Islet of Langerhans (tissue), 1 donor: Measurements from ENCODE around the gene CILP.

ENCODE experiments used
- FAIRE-seq: peaks from one replicate; lab custom pipeline; 2011; peaks lifted over from hg19 to GRCh38; lab: Jason Lieb, UNC

Gene CILP

GRCh38 chr15:65221697-65222096, 10.4 kb upstream of the CILP start:
- FAIRE-seq = no peak

- no peak for FAIRE-seq
These were observed 7.9 kb upstream of the CILP start for GRCh38 chr15:65219137-65219536.

- FAIRE-seq = no peak
These were observed 6.5 kb upstream of the CILP start for GRCh38 chr15:65217526-65218482.

- no peak for FAIRE-seq
These were observed 4.2 kb upstream of the CILP start for GRCh38 chr15:65215496-65215895.

GRCh38 chr15:65214010-65214409, 2.7 kb upstream of the CILP start:
- FAIRE-seq = no peak

- FAIRE-seq = no peak
These were observed 2.0 kb upstream of the CILP start for GRCh38 chr15:65213241-65213640.

- FAIRE-seq = no peak
These were observed 824 bp upstream of the CILP start for GRCh38 chr15:65212097-65212496.

GRCh38 chr15:65211482-65211982, 259 bp upstream of the CILP start:
- FAIRE-seq = no peak

GRCh38 chr15:65209701-65210643, 1.3 kb downstream of the CILP start:
- no peak for FAIRE-seq

GRCh38 chr15:65208647-65209046, 2.6 kb downstream of the CILP start:
- no peak for FAIRE-seq

GRCh38 chr15:65207280-65207840, 3.9 kb downstream of the CILP start:
- no peak for FAIRE-seq

GRCh38 chr15:65206750-65207149, 4.5 kb downstream of the CILP start:
- FAIRE-seq = no peak

- FAIRE-seq = no peak
These were observed 6.2 kb downstream of the CILP start for GRCh38 chr15:65204931-65205660.

GRCh38 chr15:65204236-65204930, 6.9 kb downstream of the CILP start:
- no peak for FAIRE-seq

- FAIRE-seq = no peak
These were observed 9.4 kb downstream of the CILP start for GRCh38 chr15:65201918-65202317.

GRCh38 chr15:65198571-65198970, 12.7 kb downstream of the CILP start:
- FAIRE-seq = no peak

- no peak for FAIRE-seq
These were observed 14.0 kb downstream of the CILP start for GRCh38 chr15:65197337-65197645.

GRCh38 chr15:65196637-65197336, 14.5 kb downstream of the CILP start:
- no peak for FAIRE-seq

GRCh38 chr15:65195548-65195923, 15.7 kb downstream of the CILP start:
- no peak for FAIRE-seq

- no peak for FAIRE-seq
These were observed 16.3 kb downstream of the CILP start for GRCh38 chr15:65194826-65195547.
